Endothelial cell of umbilical vein (primary cell): ENCODE measurements around the gene RGS11. TPM values are rescaled to one million over a fixed set of nuclear protein-coding genes. Genes with fewer than 3 reads are reported as not detected.

Experiments used
- BruUV-seq: library from RNA; stranded (reverse); fragments of 400-500 nt; replicated peaks from 2 replicates; lab custom pipeline; 2021; lab: Mats Ljungman, UMichigan
- CTCF ChIA-PET: fragments of 300-600, 350-600 bp; sonication (Branson Sonifier 250); formaldehyde crosslinking; loops from one replicate; lab custom pipeline; 2021; ENCODE audit warnings: antibody characterized with exemption, inconsistent platforms; lab: Charles Lee
- POLR2A ChIA-PET: fragments of 300-600, 350-600 bp; sonication (Branson Sonifier 250); formaldehyde crosslinking; loops from one replicate; lab custom pipeline; 2021; ENCODE audit warnings: antibody characterized with exemption, inconsistent platforms; lab: Charles Lee
- DNase-seq: peaks from one replicate; pipeline ENCODE4 v3.0.0-alpha.2; 2011; ENCODE audit warnings: low read depth, low spot score
- FAIRE-seq: peaks from 2 replicates; lab custom pipeline; 2011; peaks lifted over from hg19 to GRCh38; lab: Jason Lieb, UNC
- H2AFZ ChIP-seq: 2 replicates; pipeline ENCODE4 v1.6.0; 2012; ENCODE audit warnings: low read depth, low read length, control low read depth, inconsistent platforms
- H3K27ac ChIP-seq: 2 replicates; pipeline ENCODE4 v1.5.1; 2011; ENCODE audit warnings: low read depth, mild to moderate bottlenecking, control low read depth, low read length, moderate library complexity; ENCODE audit not compliant: insufficient read depth
- H3K27me3 ChIP-seq, 2 experiments: 2 replicates each; pipeline versions ENCODE4 v1.6.0 to v1.6.1; 2011; ENCODE audit warnings: low read length in 2 of 2, mixed read lengths in 1 of 2; ENCODE audit not compliant: control insufficient read depth in 2 of 2, insufficient read depth in 2 of 2
- H3K36me3 ChIP-seq, 2 experiments: 2 replicates in 1 of 2; 3 replicates in 1 of 2; pipeline ENCODE4 v1.5.1; 2011; ENCODE audit warnings: low read length in 2 of 2, mild to moderate bottlenecking in 1 of 2, moderate library complexity in 1 of 2; ENCODE audit not compliant: control insufficient read depth in 2 of 2, insufficient read depth in 2 of 2; ENCODE audit errors: extremely low read depth in 1 of 2
- H3K4me1 ChIP-seq: 3 replicates; pipeline ENCODE4 v1.5.1; 2011; ENCODE audit warnings: mild to moderate bottlenecking, low read length; ENCODE audit not compliant: control insufficient read depth, insufficient read depth; ENCODE audit errors: extremely low read depth
- H3K4me2 ChIP-seq: 2 replicates; pipeline ENCODE4 v1.6.1; 2011; ENCODE audit warnings: low read length, control low read depth, mixed read lengths; ENCODE audit not compliant: insufficient read depth
- H3K4me3 ChIP-seq, 3 experiments: fragments of 200-600 bp in 1 of 3; sonication (generic), shearing (Covaris generic) in 1 of 3; replicated peaks in 1 of 3; 2 replicates each; pipeline ENCODE4 v1.5.1; 2011 to 2016; ENCODE audit warnings: control low read depth in 3 of 3, low read length in 3 of 3, mild to moderate bottlenecking in 2 of 3, inconsistent platforms in 1 of 3, low read depth in 1 of 3, moderate library complexity in 1 of 3; ENCODE audit not compliant: insufficient read depth in 1 of 3
- H3K79me2 ChIP-seq: 2 replicates; pipeline ENCODE4 v1.6.0; 2012; ENCODE audit warnings: low read length, inconsistent platforms; ENCODE audit not compliant: control insufficient read depth, insufficient read depth
- H3K9ac ChIP-seq: replicated peaks from 2 replicates; pipeline ENCODE3; 2011; ENCODE audit warnings: low read length, control low read depth; ENCODE audit not compliant: insufficient read depth; ENCODE audit errors: extremely low read depth
- H3K9me1 ChIP-seq: replicated peaks from 3 replicates; pipeline ENCODE4 v1.6.0; 2011; ENCODE audit warnings: mild to moderate bottlenecking, low read length; ENCODE audit not compliant: control insufficient read depth, insufficient read depth; ENCODE audit errors: extremely low read depth
- H3K9me3 ChIP-seq: replicated peaks from 2 replicates; pipeline ENCODE4 v1.5.1; 2012; ENCODE audit warnings: low read length, inconsistent platforms; ENCODE audit not compliant: control insufficient read depth, insufficient read depth
- H4K20me1 ChIP-seq: replicated peaks from 2 replicates; pipeline ENCODE3; 2011; ENCODE audit warnings: mild to moderate bottlenecking, low read length; ENCODE audit not compliant: control insufficient read depth, insufficient read depth; ENCODE audit errors: extremely low read depth
- CTCF ChIP-seq, 2 donors: IDR thresholded peaks; 1 replicate in 1 of 2; 2 replicates in 1 of 2; pipeline ENCODE4 v1.5.1; 2011; ENCODE audit warnings: low read length in 2 of 2, mild to moderate bottlenecking in 2 of 2, moderate library complexity in 2 of 2, control low read depth in 1 of 2, inconsistent platforms in 1 of 2, low read depth in 1 of 2; ENCODE audit not compliant: insufficient read depth in 1 of 2; ENCODE audit errors: extremely low read depth in 1 of 2
- EZH2 ChIP-seq: IDR thresholded peaks from 2 replicates; pipeline ENCODE4 v1.6.1; 2012; ENCODE audit warnings: borderline replicate concordance, low read depth, mild to moderate bottlenecking, moderate library complexity, low read length, inconsistent platforms; ENCODE audit not compliant: severe bottlenecking
- FOS ChIP-seq: IDR thresholded peaks from 2 replicates; pipeline ENCODE4 v1.6.1; 2011; ENCODE audit warnings: mild to moderate bottlenecking, low read length, moderate library complexity, borderline replicate concordance; ENCODE audit not compliant: insufficient read depth
- GATA2 ChIP-seq: IDR thresholded peaks from 2 replicates; pipeline ENCODE4 v1.7.0; 2011; ENCODE audit warnings: low read depth, mild to moderate bottlenecking, moderate library complexity, mixed read lengths, low read length; ENCODE audit not compliant: insufficient read length, insufficient read depth
- JUN ChIP-seq: IDR thresholded peaks from 2 replicates; pipeline ENCODE4 v1.6.1; 2011; ENCODE audit warnings: borderline replicate concordance, low read depth; ENCODE audit not compliant: insufficient read length, insufficient read depth
- MAX ChIP-seq: IDR thresholded peaks from 2 replicates; pipeline ENCODE4 v1.6.1; 2011; ENCODE audit not compliant: insufficient read depth, insufficient read length
- MYC ChIP-seq: IDR thresholded peaks from one replicate; pipeline ENCODE4 v1.6.1; 2011; ENCODE audit warnings: mild to moderate bottlenecking, low read depth, low read length
- POLR2A ChIP-seq: IDR thresholded peaks from 2 replicates; pipeline ENCODE4 v1.6.1; 2012; ENCODE audit warnings: low read depth, mild to moderate bottlenecking, control low read depth, low read length
- POLR2AphosphoS5 ChIP-seq: IDR thresholded peaks from 2 replicates; pipeline ENCODE4 v1.6.1; 2012; ENCODE audit warnings: low read depth, mild to moderate bottlenecking, control low read depth, low read length, moderate library complexity; ENCODE audit not compliant: insufficient read depth
- dilution Hi-C: fragments of 300-500 bp; cut with MboI; formaldehyde crosslinking; loops from one replicate; pipeline ENCODE4 v1.15.0; 2019; ENCODE audit warnings: low sequenced_read_pairs; ENCODE audit not compliant: extremely low pct_ligation_motif_present
- intact Hi-C: fragments of 100-400 bp; cut with micrococcal nuclease; formaldehyde crosslinking; loops from one replicate; pipeline ENCODE4 v1.10.0; 2022
- polyA plus RNA-seq, 4 experiments: library from polyadenylated mRNA; depleted of rRNA in 3 of 4; stranded (reverse) in 3 of 4; unstranded in 1 of 4; fragments of >200 nt; gene quantifications; 2 replicates each; pipeline versions ENCODE4 v1.2.1 to v1.2.3, GENCODE V29; 2011 to 2012; ENCODE audit warnings: missing spikeins in 1 of 4
- total RNA-seq: library from RNA; stranded (reverse); gene quantifications from 2 replicates; pipeline ENCODE4 v1.2.3, GENCODE V29; 2021

Gene RGS11
- total and polyA plus RNA-seq, 2 donors (not counting 3 experiments of a cell fraction or from before 2014, with no cell fraction given) = 3.0 to 4.9 TPM

- dilution Hi-C loops (no loop called here), intact Hi-C loops (no loop called here)
- H3K27me3 ChIP-seq = no peaks in the 10 kb centered on the region
- no peaks in the 10 kb centered on the region for H3K79me2 ChIP-seq
- DNase-seq = no peak
- no peak overlapping the region for H3K9ac ChIP-seq
- no peaks in the 10 kb centered on the region for H3K9me3 ChIP-seq
- FAIRE-seq = no peak
- H3K4me3 ChIP-seq = no peak overlapping the region
- H3K27ac ChIP-seq = no peak overlapping the region
- H3K4me1 ChIP-seq = no peaks in the 10 kb centered on the region
- no peaks in the 10 kb centered on the region for H3K9me1 ChIP-seq
- no peak for TF ChIP-seq EZH2
- no peak for TF ChIP-seq JUN
- no peak for TF ChIP-seq MYC
- TF ChIP-seq CTCF (IDR thresholded peaks at IDR 0.05; ENCODE audit: extremely low read depth in 1 of 2, insufficient read depth in 1 of 2, low read depth in 1 of 2, low read length in 2 of 2) = no peak
- TF ChIP-seq GATA2 = no peak
- no peak for TF ChIP-seq POLR2A
- no peak for TF ChIP-seq POLR2AphosphoS5
- no peak for TF ChIP-seq FOS
- no peak for TF ChIP-seq MAX
- H2AFZ ChIP-seq = no peak overlapping the region
- CTCF ChIA-PET = no interaction called here
- no peaks in the 10 kb centered on the region for H4K20me1 ChIP-seq
- BruUV-seq = no TSS peak
- H3K4me2 ChIP-seq = no peak overlapping the region
- POLR2A ChIA-PET = no interaction called here
- H3K36me3 ChIP-seq = peaks cover 0 to 33% of the 10 kb centered on the region in 2 experiments
Observed at GRCh38 chr16:290681-291405, 15.1 kb upstream of the RGS11 start.
